ENCODE data around the gene KIAA1217. TPM values are rescaled to one million over a fixed set of nuclear protein-coding genes. Genes with fewer than 3 reads are reported as not detected.

The KIAA1217 gene
- total and polyA plus RNA-seq, 2 of the 8 experiments (the other 6 are each of a cell fraction or from before 2014, with no cell fraction given) = 4.5 to 15.6 TPM

DNA sequence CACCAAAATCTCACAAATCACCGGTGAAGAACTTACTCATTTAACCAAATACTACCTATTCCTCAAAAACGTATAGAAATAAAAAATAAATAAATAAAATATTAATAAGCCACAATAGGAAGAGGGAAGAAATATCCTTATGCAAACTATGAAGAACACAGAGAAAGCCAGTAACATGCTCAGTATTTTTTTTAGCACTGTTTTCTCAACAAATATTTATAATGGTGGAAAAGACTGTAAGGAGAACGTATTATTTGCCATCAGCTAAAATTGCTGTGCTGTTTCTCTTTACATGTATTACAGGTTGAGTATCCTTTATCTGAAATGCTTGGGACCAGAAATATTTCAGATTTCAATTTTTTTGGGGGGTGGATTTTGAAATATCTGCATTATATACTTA lies 21.0 kb downstream of the KIAA1217 start (continued):
- TF ChIP-seq, protein P1, sequence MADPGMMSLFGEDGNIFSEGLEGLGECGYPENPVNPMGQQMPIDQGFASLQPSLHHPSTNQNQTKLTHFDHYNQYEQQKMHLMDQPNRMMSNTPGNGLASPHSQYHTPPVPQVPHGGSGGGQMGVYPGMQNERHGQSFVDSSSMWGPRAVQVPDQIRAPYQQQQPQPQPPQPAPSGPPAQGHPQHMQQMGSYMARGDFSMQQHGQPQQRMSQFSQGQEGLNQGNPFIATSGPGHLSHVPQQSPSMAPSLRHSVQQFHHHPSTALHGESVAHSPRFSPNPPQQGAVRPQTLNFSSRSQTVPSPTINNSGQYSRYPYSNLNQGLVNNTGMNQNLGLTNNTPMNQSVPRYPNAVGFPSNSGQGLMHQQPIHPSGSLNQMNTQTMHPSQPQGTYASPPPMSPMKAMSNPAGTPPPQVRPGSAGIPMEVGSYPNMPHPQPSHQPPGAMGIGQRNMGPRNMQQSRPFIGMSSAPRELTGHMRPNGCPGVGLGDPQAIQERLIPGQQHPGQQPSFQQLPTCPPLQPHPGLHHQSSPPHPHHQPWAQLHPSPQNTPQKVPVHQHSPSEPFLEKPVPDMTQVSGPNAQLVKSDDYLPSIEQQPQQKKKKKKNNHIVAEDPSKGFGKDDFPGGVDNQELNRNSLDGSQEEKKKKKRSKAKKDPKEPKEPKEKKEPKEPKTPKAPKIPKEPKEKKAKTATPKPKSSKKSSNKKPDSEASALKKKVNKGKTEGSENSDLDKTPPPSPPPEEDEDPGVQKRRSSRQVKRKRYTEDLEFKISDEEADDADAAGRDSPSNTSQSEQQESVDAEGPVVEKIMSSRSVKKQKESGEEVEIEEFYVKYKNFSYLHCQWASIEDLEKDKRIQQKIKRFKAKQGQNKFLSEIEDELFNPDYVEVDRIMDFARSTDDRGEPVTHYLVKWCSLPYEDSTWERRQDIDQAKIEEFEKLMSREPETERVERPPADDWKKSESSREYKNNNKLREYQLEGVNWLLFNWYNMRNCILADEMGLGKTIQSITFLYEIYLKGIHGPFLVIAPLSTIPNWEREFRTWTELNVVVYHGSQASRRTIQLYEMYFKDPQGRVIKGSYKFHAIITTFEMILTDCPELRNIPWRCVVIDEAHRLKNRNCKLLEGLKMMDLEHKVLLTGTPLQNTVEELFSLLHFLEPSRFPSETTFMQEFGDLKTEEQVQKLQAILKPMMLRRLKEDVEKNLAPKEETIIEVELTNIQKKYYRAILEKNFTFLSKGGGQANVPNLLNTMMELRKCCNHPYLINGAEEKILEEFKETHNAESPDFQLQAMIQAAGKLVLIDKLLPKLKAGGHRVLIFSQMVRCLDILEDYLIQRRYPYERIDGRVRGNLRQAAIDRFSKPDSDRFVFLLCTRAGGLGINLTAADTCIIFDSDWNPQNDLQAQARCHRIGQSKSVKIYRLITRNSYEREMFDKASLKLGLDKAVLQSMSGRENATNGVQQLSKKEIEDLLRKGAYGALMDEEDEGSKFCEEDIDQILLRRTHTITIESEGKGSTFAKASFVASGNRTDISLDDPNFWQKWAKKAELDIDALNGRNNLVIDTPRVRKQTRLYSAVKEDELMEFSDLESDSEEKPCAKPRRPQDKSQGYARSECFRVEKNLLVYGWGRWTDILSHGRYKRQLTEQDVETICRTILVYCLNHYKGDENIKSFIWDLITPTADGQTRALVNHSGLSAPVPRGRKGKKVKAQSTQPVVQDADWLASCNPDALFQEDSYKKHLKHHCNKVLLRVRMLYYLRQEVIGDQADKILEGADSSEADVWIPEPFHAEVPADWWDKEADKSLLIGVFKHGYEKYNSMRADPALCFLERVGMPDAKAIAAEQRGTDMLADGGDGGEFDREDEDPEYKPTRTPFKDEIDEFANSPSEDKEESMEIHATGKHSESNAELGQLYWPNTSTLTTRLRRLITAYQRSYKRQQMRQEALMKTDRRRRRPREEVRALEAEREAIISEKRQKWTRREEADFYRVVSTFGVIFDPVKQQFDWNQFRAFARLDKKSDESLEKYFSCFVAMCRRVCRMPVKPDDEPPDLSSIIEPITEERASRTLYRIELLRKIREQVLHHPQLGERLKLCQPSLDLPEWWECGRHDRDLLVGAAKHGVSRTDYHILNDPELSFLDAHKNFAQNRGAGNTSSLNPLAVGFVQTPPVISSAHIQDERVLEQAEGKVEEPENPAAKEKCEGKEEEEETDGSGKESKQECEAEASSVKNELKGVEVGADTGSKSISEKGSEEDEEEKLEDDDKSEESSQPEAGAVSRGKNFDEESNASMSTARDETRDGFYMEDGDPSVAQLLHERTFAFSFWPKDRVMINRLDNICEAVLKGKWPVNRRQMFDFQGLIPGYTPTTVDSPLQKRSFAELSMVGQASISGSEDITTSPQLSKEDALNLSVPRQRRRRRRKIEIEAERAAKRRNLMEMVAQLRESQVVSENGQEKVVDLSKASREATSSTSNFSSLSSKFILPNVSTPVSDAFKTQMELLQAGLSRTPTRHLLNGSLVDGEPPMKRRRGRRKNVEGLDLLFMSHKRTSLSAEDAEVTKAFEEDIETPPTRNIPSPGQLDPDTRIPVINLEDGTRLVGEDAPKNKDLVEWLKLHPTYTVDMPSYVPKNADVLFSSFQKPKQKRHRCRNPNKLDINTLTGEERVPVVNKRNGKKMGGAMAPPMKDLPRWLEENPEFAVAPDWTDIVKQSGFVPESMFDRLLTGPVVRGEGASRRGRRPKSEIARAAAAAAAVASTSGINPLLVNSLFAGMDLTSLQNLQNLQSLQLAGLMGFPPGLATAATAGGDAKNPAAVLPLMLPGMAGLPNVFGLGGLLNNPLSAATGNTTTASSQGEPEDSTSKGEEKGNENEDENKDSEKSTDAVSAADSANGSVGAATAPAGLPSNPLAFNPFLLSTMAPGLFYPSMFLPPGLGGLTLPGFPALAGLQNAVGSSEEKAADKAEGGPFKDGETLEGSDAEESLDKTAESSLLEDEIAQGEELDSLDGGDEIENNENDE (IDR thresholded peaks at IDR 0.05; ENCODE audit: insufficient replicate concordance, low read length) = no peak
- TF ChIP-seq CREB1 (IDR thresholded peaks at IDR 0.05) = no peak
- no peak for TF ChIP-seq SIN3A (conservative IDR thresholded peaks at IDR 0.05 in 1 of 2, IDR thresholded peaks at IDR 0.05 in 1 of 2; ENCODE audit: low read depth in 1 of 2, low read length in 2 of 2)
- no peak for TF ChIP-seq POU5F1 (IDR thresholded peaks at IDR 0.05; ENCODE audit: low read depth, low read length)
- TF ChIP-seq TBP (IDR thresholded peaks at IDR 0.05; ENCODE audit: low read depth, low read length) = no peak
- no peak for TF ChIP-seq NANOG (IDR thresholded peaks at IDR 0.05; ENCODE audit: insufficient read depth, low read depth, low read length, poor library complexity, severe bottlenecking)
- TF ChIP-seq HDAC6 (IDR thresholded peaks at IDR 0.05; ENCODE audit: low read depth, low read length) = no peak
- TF ChIP-seq MAFK (IDR thresholded peaks at IDR 0.05; ENCODE audit: low read depth, low read length) = no peak
- no peak for TF ChIP-seq GTF2F1 (IDR thresholded peaks at IDR 0.05; ENCODE audit: borderline replicate concordance, low read depth, low read length)

Data from H1 (cell line).